ENCODE data around the gene FBLN2.
"Not testable (repeated sequence)": the region's sequence is repeated elsewhere in the genome, so short reads cannot be mapped to it uniquely, and the experiment has no call there.

Gene FBLN2

DNA sequence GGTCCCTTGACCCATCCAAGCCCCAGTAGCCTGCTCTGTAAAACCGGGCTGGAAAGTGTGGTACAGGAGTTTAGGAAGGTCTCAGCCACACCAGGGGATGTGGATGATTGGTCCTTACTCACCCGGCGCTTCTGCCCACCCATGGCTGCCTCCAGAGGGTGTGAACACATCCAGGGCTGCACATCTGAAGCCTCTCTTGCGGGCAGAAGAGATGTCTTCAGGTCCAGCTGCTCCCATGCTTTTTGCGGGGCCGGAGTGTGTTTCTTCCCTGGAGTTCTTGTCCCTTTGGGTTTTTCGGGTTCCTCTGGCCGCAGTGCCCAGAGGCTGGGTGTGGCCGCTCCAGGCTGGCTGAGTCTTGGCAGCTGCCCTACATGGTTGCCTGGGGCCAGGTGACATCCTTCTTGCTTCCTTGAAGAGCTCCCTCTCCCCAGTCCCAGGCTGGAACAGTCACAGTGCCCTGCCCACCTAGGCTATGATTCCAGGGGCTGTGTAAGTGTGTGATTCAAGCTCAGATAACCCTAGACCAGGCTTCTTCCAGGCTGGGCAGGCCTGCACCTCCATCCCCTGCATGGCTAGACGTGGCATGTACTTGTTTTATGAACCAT is 34.9 kb upstream of the FBLN2 start:
- DNase-seq (ENCODE audit: low spot score) = no peak

- DNase-seq (ENCODE audit: low spot score) = no peak
Measured at GRCh38 chr3:13514639-13515435, 34.1 kb upstream of the FBLN2 start.

- no peak for DNase-seq (ENCODE audit: low spot score)
Measured at GRCh38 chr3:13515786-13516759, 32.9 kb upstream of the FBLN2 start.

- DNase-seq (ENCODE audit: low spot score) = no peak
Measured at GRCh38 chr3:13516760-13517135, 32.2 kb upstream of the FBLN2 start.

GRCh38 chr3:13517253-13517977 is 31.5 kb upstream of the FBLN2 start:
- DNase-seq (ENCODE audit: low spot score) = no peak

GRCh38 chr3:13518516-13518953 is 30.4 kb upstream of the FBLN2 start:
- no peak for DNase-seq (ENCODE audit: low spot score)

DNA sequence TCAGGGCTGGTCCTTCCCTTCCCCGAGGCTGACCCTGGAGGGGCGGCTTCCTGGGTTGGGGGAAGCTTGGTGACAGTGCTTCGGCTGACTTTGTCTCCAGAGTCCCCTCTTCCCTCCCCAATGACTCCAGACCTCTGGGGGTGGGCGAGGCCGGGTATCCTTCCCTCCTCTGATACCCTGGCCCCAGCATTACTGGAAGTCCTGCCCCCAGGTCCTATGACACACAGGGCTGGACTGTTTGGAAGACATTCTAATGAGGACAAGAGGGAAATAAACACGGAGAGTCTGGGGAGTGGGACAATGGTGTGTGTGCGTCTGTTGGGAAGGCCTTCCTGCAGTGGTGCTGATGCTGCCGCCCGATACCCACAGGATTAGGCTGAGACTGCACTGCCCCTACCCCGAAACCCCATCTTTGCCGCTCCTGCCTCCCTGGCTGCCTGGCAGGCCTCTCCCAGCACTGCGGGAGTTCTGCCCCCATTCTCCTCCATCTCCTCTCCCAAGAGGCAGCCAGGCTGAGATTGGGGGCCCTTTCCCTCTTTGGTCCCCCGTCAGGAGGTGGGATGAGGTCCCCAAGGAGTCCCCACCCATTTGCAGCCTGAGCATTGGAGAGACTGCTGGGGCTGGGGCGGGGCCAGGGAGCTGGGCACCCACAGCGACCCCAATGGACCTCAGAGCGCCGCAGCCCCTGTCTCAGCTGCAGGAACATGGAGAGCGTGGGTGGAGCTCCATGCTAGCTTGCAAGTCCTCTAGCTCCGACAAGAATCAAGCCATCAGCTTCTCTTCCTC is 29.7 kb upstream of the FBLN2 start:
- no peak for DNase-seq (ENCODE audit: low spot score)

GRCh38 chr3:13520326-13520880 is 28.5 kb upstream of the FBLN2 start:
- DNase-seq (ENCODE audit: low spot score) = no peak

DNA sequence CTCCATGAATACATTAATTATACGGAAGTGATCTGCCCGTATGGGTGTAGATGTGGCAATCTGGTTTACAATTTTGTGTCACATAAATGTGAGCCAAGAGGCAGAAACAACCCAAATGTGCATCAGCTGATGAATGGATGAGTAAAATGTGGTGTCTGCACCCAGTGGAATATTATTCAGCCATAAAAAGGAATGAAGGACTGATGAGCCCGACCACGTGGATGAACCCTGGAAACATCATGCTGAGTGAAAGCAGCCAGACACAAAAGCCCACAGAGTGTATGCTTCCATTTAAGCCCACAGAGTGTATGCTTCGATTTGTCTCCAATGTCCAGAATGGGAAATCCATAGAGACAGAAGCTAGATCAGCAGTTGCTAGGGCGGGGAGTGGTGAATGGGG is 27.6 kb upstream of the FBLN2 start:
- no peak for DNase-seq (ENCODE audit: low spot score)

DNA sequence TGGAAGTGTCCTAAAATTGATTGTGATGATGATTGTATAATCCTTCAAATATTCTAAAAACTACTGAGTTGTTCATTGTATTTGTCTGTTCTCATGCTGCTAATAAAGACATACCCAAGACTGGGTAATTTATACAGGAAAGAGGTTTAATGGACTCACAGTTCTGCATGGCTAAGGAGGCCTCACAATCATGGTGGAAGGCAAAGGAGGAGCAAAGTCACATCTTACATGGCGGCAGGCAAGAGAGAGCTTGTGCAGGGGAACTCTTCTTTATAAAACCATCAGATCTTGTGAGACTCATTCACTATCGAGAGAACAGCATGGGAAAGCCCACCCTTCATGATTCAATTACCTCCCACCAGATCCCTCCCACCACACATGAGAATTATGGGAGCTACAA is 27.2 kb upstream of the FBLN2 start:
- not testable (repeated sequence) for DNase-seq (ENCODE audit: low spot score)

DNA sequence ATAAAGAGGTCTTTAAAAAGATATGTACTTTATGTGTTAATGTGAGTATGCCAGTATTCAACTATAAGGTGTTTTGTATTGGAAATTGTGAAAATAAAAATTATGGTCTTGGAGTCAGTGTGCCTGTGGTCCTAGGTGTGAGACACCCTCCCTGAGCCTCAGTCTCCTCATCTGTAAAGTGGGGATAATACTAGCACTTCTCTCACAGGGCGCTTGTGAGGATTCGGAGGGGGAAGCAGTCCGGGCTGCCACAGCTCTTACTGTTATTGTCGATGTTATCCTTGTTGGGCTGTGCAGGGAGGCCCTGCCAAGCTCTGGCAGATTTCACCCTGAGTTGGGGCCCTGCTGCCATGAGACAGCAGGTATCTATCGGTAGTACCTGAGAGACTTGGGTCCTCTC is 26.7 kb upstream of the FBLN2 start:
- no peak for DNase-seq (ENCODE audit: low spot score)

DNA sequence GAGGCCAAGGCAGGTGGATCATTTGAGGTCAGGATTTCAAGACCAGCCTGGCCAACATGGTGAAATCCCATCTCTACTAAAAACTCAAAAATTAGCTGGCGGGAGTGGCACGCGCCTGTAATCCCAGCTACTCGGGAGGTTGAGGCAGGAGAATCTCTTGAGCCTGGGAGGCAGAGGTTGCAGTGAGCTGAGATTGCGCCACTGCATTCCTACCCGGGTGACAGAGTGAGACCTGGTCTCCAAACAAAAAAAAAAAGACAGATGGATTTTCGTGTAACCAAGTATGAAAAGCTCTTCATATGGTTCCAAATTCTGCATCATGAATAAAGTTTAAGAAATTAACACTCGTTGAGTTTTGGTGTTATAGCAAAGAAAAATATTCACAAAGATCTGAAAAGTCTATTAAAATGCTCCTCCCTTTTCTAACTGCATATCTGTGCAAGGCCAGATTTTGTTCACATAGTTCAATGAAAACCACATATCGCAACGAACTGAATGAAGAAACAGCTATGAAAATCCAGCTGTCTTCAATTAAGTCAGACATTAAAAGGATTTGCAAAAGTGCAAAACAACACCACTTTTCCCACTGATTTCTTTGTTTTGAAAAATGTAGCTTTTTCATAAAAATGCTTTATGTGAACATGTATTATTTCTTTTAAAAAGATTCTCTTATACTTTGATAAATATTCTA is 23.8 kb upstream of the FBLN2 start:
- DNase-seq (ENCODE audit: low spot score) = no peak

GRCh38 chr3:13525827-13526625 is 22.9 kb upstream of the FBLN2 start:
- DNase-seq (ENCODE audit: low spot score) = no peak

GRCh38 chr3:13526626-13526949 is 22.3 kb upstream of the FBLN2 start:
- no peak for DNase-seq (ENCODE audit: low spot score)

DNA sequence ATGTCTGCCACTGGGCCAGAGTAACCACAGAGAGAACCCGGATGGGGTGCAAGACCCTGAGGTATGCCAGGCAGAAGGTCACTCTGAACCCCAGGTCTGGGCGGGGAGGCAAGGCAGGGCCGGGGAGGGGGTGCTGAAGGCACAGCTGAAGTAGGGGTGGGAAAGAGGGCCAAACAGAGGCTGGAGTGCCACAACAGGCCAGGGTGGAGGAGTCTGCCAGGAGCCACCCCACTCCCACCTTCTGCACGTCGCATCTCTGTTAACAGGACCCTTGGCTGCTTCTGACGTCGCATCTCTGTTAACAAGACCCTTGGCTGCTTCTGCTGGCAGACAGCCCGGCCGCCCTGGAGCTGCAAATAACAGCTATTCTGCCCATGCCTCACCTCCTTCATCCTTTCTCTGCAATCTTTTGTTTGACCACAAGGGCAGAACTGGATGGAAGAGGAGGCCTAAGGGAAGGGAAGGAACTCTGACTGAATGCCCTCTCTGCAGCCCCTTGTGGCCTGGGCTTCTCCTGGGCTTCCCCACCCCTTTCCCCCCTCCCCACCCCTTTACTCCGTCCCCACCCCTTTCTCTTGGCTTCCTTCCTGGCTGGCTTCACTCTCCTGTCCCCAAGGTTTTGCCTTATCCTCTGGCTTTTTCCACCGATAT is 20.6 kb upstream of the FBLN2 start:
- DNase-seq (ENCODE audit: low spot score) = peak; percentile 52

GRCh38 chr3:13529196-13530112 is 19.5 kb upstream of the FBLN2 start:
- no peak for DNase-seq (ENCODE audit: low spot score)

DNA sequence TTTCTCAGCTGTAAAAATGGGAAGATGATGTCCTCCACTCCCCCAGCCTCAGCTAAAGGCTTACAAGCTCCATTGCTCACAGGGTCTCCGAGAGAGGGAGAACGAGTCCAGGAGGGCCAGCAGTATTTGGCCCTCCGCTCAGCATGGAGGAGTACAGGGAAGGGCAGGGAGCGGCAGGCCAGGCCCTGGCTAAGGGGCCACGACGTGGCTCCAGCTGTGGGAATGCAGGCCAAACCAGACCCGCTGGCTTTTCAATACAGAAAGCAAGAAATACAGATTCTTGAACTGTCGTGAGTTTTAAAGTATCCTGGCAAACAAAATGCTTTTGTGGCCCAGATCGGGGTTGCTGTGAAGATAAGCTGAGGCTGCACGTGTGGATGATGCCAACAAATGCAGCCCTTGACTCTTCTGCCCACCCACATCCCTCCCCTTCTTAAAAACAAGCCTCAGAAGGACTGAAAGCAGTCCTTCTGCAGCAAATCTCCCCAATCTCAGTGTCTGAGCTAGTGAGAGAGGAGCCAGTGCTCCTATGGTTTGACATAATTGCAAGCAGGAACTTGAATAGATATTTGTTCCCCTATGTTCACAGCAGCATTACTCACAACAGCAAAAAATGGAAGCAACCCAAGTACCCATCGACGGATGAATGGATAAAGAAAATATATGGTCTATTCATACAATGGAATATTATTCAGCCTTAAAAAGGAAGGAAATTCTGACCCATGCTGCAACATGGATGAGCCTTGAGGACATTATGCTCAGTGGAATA is 18.5 kb upstream of the FBLN2 start:
- DNase-seq (ENCODE audit: low spot score) = no peak

Data from D341Med (cell line).